A549 (cell line): ENCODE measurements around the gene THUMPD2. TPM values are rescaled to one million over a fixed set of nuclear protein-coding genes. Genes with fewer than 3 reads are reported as not detected.

Experiments
- ATAC-seq, 2 experiments: fragments of 200-7000 bp in 1 of 2; fragments of >200 bp in 1 of 2; cut with Nextera tagmentation in 1 of 2; cut with Tn5 transposase in 1 of 2; 3 replicates each; pipeline versions ENCODE4 v1.8.0 to v1.9.1; 2018 to 2020; ENCODE audit warnings: mild to moderate bottlenecking in 1 of 2, moderate library complexity in 1 of 2
- CTCF ChIA-PET: fragments of 300-600 bp; sonication (Branson Sonifier 250); formaldehyde crosslinking; extraction: SDS; loops from one replicate; lab custom pipeline; 2021; ENCODE audit warnings: antibody characterized with exemption, inconsistent platforms; lab: Yijun Ruan, JAX
- POLR2A ChIA-PET: fragments of 350-600 bp; formaldehyde crosslinking; extraction: SDS; loops from one replicate; lab custom pipeline; 2021; ENCODE audit warnings: antibody characterized with exemption, inconsistent platforms; lab: Yijun Ruan, JAX
- DNase-seq, 2 experiments: peaks; one replicate each; pipeline versions ENCODE4 v3.0.0 to v3.0.0-alpha.2; 2011 to 2016; ENCODE audit warnings: low read depth in 1 of 2, low spot score in 1 of 2
- FAIRE-seq: peaks from 2 replicates; lab custom pipeline; 2011; peaks lifted over from hg19 to GRCh38; lab: Jason Lieb, UNC
- H3K27ac ChIP-seq, 2 experiments: fragments of >200 bp; sonication (Bioruptor Twin); formaldehyde crosslinking; 3 replicates each; pipeline ENCODE4 v1.5.1; 2016 to 2017
- H3K4me1 ChIP-seq: fragments of >200 bp; sonication (Bioruptor Twin); formaldehyde crosslinking; 3 replicates; pipeline ENCODE4 v1.6.1; 2016
- H3K4me2 ChIP-seq: fragments of >200 bp; sonication (Bioruptor Twin); formaldehyde crosslinking; 3 replicates; pipeline ENCODE4 v1.6.1; 2016
- H3K4me3 ChIP-seq: fragments of >200 bp; sonication (Bioruptor Twin); formaldehyde crosslinking; 3 replicates; pipeline ENCODE4 v1.5.1; 2016
- H3K9me3 ChIP-seq: fragments of >200 bp; sonication (Bioruptor Twin); formaldehyde crosslinking; 3 replicates; pipeline ENCODE4 v1.6.1; 2016
- ATOH8 ChIP-seq: fragments of 250-450 bp; sonication (Bioruptor Pico); IDR thresholded peaks from 2 replicates; pipeline ENCODE4 v1.5.0; 2020; ENCODE audit warnings: low read depth, mild to moderate bottlenecking, moderate library complexity
- CBX2 ChIP-seq: fragments of 200-600 bp; sonication (generic); IDR thresholded peaks from 2 replicates; pipeline ENCODE4 v1.6.1; 2016; ENCODE audit warnings: low read depth, mild to moderate bottlenecking, borderline replicate concordance
- CEBPB ChIP-seq, 2 experiments: fragments of >200 bp in 1 of 2; sonication (Bioruptor Twin) in 1 of 2; formaldehyde crosslinking in 1 of 2; IDR thresholded peaks; 2 replicates each; pipeline ENCODE4 v1.6.1; 2012 to 2016
- EHMT2 ChIP-seq: fragments of 200-600 bp; sonication (generic); IDR thresholded peaks from 2 replicates; pipeline ENCODE4 v1.6.1; 2016; ENCODE audit warnings: antibody characterized with exemption, low read depth, mild to moderate bottlenecking, moderate library complexity
- ESRRA ChIP-seq: fragments of 150-350 bp; IDR thresholded peaks from 2 replicates; pipeline ENCODE4 v1.6.1; 2014; ENCODE audit warnings: mild to moderate bottlenecking, low read length, borderline replicate concordance
- HEYL ChIP-seq: fragments of 250-450 bp; sonication (Bioruptor Pico); IDR thresholded peaks from 2 replicates; pipeline ENCODE4 v1.8.0; 2021; ENCODE audit warnings: mild to moderate bottlenecking, moderate library complexity
- KDM1A ChIP-seq: fragments of 200-600 bp; sonication (generic); IDR thresholded peaks from 2 replicates; pipeline ENCODE4 v1.6.1; 2016; ENCODE audit warnings: low read depth, mild to moderate bottlenecking
- KDM5A ChIP-seq: fragments of 200-600 bp; sonication (generic); IDR thresholded peaks from 2 replicates; pipeline ENCODE4 v1.6.1; 2016; ENCODE audit warnings: antibody characterized with exemption, mild to moderate bottlenecking
- MAFK ChIP-seq: fragments of 450-650 bp; IDR thresholded peaks from 2 replicates; pipeline ENCODE4 v1.6.1; 2014; ENCODE audit not compliant: partially characterized antibody
- MAZ ChIP-seq: fragments of 150-350 bp; IDR thresholded peaks from 2 replicates; pipeline ENCODE4 v1.6.1; 2014; ENCODE audit warnings: antibody characterized with exemption, low read depth, low read length, borderline replicate concordance
- NFE2L2 ChIP-seq: fragments of 150-350 bp; conservative IDR thresholded peaks from 2 replicates; pipeline ENCODE4 v1.6.1; 2014; ENCODE audit warnings: low read length
- NR3C1 ChIP-seq: fragments of >200 bp; sonication (Bioruptor Twin); formaldehyde crosslinking; IDR thresholded peaks from 3 replicates; pipeline ENCODE4 v1.6.1; 2017
- PBX3 ChIP-seq: IDR thresholded peaks from 2 replicates; pipeline ENCODE4 v1.6.1; 2012
- PHF8 ChIP-seq: fragments of 200-600 bp; sonication (generic); IDR thresholded peaks from 2 replicates; pipeline ENCODE4 v1.6.1; 2016; ENCODE audit warnings: low read depth, mild to moderate bottlenecking, antibody characterized with exemption, moderate library complexity, borderline replicate concordance
- POLR2A ChIP-seq: IDR thresholded peaks from 2 replicates; pipeline ENCODE4 v1.6.1; 2012; ENCODE audit warnings: mild to moderate bottlenecking, low read length
- RFX5 ChIP-seq: fragments of 450-650 bp; IDR thresholded peaks from 2 replicates; pipeline ENCODE4 v1.7.1; 2014; ENCODE audit warnings: antibody characterized with exemption, mild to moderate bottlenecking, moderate library complexity
- RNF2 ChIP-seq: fragments of 200-600 bp; sonication (generic); IDR thresholded peaks from 2 replicates; pipeline ENCODE4 v1.6.1; 2016; ENCODE audit warnings: low read depth, mild to moderate bottlenecking, antibody characterized with exemption, moderate library complexity, borderline replicate concordance
- SREBF2 ChIP-seq: fragments of 450-650 bp; IDR thresholded peaks from 2 replicates; pipeline ENCODE4 v1.6.1; 2014; ENCODE audit warnings: mild to moderate bottlenecking, moderate library complexity
- WGBS: methylation state at CpG from one replicate; pipeline ENCODE4 v1.1.6; 2017; ENCODE audit errors: missing lambda C conversion rate; 5-methylcytosine and 5-hydroxymethylcytosine counted together
- polyA plus RNA-seq, 4 experiments: library from polyadenylated mRNA; depleted of rRNA in 3 of 4; stranded (reverse); fragments of >200 nt; fragmentation: RNase III in 1 of 4; extraction: RNeasy Plus Mini Kit Qiagen cat#74134 plus additional on column Dnase treatment in 1 of 4; gene quantifications; 2 replicates in 3 of 4; 3 replicates in 1 of 4; pipeline ENCODE4 v1.2.3, GENCODE V29; 2011 to 2017
- TF ChIP-seq, protein P1 (sequence below): fragments of 450-650 bp; IDR thresholded peaks from 2 replicates; pipeline ENCODE4 v1.6.1; 2014; ENCODE audit warnings: antibody characterized with exemption
- TF ChIP-seq, protein P2 (sequence below): fragments of 250-450 bp; sonication (Bioruptor Pico); IDR thresholded peaks from 2 replicates; pipeline ENCODE4 v1.5.0; 2021; ENCODE audit warnings: mild to moderate bottlenecking, moderate library complexity, borderline replicate concordance

The THUMPD2 gene
- polyA plus RNA-seq, 2 of the 4 experiments (the other 2 are of a cell fraction) = 13.8 to 25.3 TPM

DNA sequence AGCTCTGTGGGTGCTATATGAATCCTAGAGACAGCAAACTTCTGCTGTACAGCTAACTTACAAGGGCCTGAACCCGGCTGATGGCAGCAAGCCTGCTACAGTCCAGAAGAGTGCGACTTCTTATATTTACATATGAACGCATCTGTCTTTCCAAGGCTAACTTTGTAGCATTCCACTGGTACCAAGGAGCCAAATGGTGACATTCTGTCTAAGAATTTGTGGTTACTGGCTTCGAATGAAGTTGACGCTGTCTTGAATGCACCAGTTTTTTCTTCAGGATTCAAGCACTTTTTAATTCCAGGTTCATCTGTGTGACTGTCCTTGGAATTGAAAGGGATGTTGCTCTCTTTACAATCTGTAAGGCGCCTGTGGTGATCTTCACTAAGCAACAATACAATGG is 42.4 kb downstream of the THUMPD2 start:
- POLR2A ChIA-PET = no interaction called here
- 92% methylated on average over 6 of the region's 6 CpGs for WGBS

DNA sequence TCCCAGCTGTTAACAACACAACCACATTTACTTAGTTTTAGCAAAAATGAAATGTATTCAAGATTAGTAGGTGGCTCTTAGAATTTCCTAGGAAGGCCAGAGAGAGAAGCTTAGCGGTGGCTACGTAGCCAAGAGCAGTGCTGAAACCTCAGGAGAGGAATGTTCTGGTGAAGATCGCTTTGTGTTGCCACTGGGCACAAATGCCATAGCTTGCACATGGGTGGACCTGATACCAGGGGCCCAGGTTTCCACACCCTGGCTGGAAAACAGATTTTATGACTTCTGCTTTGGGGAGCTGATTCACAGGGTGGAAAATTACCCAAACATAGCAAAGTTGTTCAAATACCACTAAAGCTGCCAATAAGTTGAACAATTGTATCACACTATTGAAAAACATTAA is 43.4 kb downstream of the THUMPD2 start:
- 98% methylated on average over 3 of the region's 3 CpGs for WGBS
- ATAC-seq (no peak), FAIRE-seq (no peak), DNase-seq (no peak)
- ChIA-PET POLR2A (no interaction called here), CTCF (interaction anchor here (0.6 to 1.2 kb wide), 2 partner anchors 9 to 445 kb away, joined by 3 read pairs; no protein-coding TSS in a partner anchor)
- H3K9me3 ChIP-seq = no peaks in the 10 kb centered on the region
- H3K4me3 ChIP-seq = no peak overlapping the region
- no peaks in the 10 kb centered on the region for H3K4me1 ChIP-seq
- TF ChIP-seq, protein P1, sequence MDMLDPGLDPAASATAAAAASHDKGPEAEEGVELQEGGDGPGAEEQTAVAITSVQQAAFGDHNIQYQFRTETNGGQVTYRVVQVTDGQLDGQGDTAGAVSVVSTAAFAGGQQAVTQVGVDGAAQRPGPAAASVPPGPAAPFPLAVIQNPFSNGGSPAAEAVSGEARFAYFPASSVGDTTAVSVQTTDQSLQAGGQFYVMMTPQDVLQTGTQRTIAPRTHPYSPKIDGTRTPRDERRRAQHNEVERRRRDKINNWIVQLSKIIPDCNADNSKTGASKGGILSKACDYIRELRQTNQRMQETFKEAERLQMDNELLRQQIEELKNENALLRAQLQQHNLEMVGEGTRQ = no peak
- TF ChIP-seq KDM1A = no peak
- TF ChIP-seq EHMT2 = no peak
- no peak for TF ChIP-seq MAFK
- no peak for TF ChIP-seq ESRRA
- H3K27ac ChIP-seq = no peak overlapping the region
- H3K4me2 ChIP-seq = no peak overlapping the region

More for the DNA sequence above, 42.4 kb downstream of the THUMPD2 start:
- ATAC-seq (no peak), FAIRE-seq (no peak), DNase-seq (no peak)
- H3K4me2 ChIP-seq = no peak overlapping the region
- CTCF ChIA-PET = interaction anchor here (1.2 kb wide), 1 partner anchor 10 kb away, joined by 3 read pairs; no protein-coding TSS in a partner anchor
- no peak for TF ChIP-seq ESRRA
- no peak for TF ChIP-seq RFX5
- TF ChIP-seq ATOH8 (CRISPR knock-in tag) = no peak
- no peak for TF ChIP-seq RNF2
- TF ChIP-seq POLR2A = no peak
- TF ChIP-seq, protein P2, sequence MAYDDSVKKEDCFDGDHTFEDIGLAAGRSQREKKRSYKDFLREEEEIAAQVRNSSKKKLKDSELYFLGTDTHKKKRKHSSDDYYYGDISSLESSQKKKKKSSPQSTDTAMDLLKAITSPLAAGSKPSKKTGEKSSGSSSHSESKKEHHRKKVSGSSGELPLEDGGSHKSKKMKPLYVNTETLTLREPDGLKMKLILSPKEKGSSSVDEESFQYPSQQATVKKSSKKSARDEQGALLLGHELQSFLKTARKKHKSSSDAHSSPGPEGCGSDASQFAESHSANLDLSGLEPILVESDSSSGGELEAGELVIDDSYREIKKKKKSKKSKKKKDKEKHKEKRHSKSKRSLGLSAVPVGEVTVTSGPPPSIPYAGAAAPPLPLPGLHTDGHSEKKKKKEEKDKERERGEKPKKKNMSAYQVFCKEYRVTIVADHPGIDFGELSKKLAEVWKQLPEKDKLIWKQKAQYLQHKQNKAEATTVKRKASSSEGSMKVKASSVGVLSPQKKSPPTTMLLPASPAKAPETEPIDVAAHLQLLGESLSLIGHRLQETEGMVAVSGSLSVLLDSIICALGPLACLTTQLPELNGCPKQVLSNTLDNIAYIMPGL (CRISPR knock-in tag) = no peak
- TF ChIP-seq PBX3 = no peak
- no peak for TF ChIP-seq CEBPB (IDR thresholded peaks at IDR 0.05)
- H3K9me3 ChIP-seq = no peaks in the 10 kb centered on the region
- no peak overlapping the region for H3K27ac ChIP-seq
- H3K4me3 ChIP-seq = no peak overlapping the region
- no peaks in the 10 kb centered on the region for H3K4me1 ChIP-seq

GRCh38 chr2:39734445-39734844 is 44.6 kb downstream of the THUMPD2 start:
- no peaks in the 10 kb centered on the region for H3K9me3 ChIP-seq
- TF ChIP-seq NFE2L2 (no peak), CBX2 (no peak), RFX5 (no peak), PHF8 (no peak), MAFK (no peak), KDM5A (no peak), HEYL (CRISPR knock-in tag) (no peak), SREBF2 (no peak), MAZ (no peak), NR3C1 (no peak), KDM1A (no peak)
- TF ChIP-seq, protein P1 = no peak
- DNase-seq (no peak), FAIRE-seq (no peak), ATAC-seq (no peak)
- ChIA-PET CTCF (interaction anchor here (0.6 to 2.6 kb wide), 2 partner anchors 8 to 672 kb away, joined by 3 to 7 read pairs; no protein-coding TSS in a partner anchor), POLR2A (no interaction called here)
- no peak overlapping the region for H3K4me2 ChIP-seq
- no peak overlapping the region for H3K4me3 ChIP-seq
- H3K27ac ChIP-seq = no peak overlapping the region
- H3K4me1 ChIP-seq = no peaks in the 10 kb centered on the region
